ENCODE data around the gene TRAF7. TPM values are rescaled to one million over a fixed set of nuclear protein-coding genes. Genes with fewer than 3 reads are reported as not detected.

The TRAF7 gene
- total and polyA plus RNA-seq, 2 of the 13 experiments (the other 11 are each of a cell fraction or from before 2014, with no cell fraction given) = 47.9 to 65.6 TPM

- ATAC-seq = no peak
- intact Hi-C loops (cut with micrococcal nuclease; ENCODE audit: unreplicated experiment) (no loop called here), in situ Hi-C loops (cut with HindIII; ENCODE audit: extremely low pct_ligation_motif_present, low pct_unique_long_range_greater_than_20kb) (no loop called here)
- peak overlapping the region; percentile 95 for H3K4me2 ChIP-seq (ENCODE audit: low read depth, low read length)
- ChIA-PET POLR2A (interaction anchor here (0.5 to 3.0 kb wide), 16 partner anchors 9 to 375 kb away, joined by 3 to 26 read pairs (median 4); partner anchors contain the start of genes ATP6V0C, E4F1, ECI1 and MLST8), CTCF (ENCODE audit: low intra/inter-chr PET ratio, low total read pairs) (no interaction called here)
- H3K4me1 ChIP-seq (ENCODE audit: insufficient read depth, low read length) = peaks cover 65% of the 10 kb centered on the region
- BruUV-seq (replicated peaks) = no TSS peak
- 0 out of 2 replicates have a peak, but pooled peaks cover 3% of the 10 kb centered on the region for H4K20me1 ChIP-seq (ENCODE audit: insufficient read depth, low read length)
- peaks cover 2 to 7% of the 10 kb centered on the region in 2 experiments; a peak in 2 of 5 replicates for H3K36me3 ChIP-seq (replicated peaks in 1 of 2; ENCODE audit: control insufficient read depth in 1 of 2, insufficient read depth in 2 of 2, low read length in 2 of 2)
- H3K9me3 ChIP-seq (ENCODE audit: low read length) = no peaks in the 10 kb centered on the region
- DNase-seq (ENCODE audit: low spot score) = no peak
- FAIRE-seq = no peak
- peak overlapping the region; percentile 85 for H3K27ac ChIP-seq (ENCODE audit: extremely low read length, insufficient read depth, low read length)
- peaks cover 20% of the 10 kb centered on the region for H3K79me2 ChIP-seq (ENCODE audit: insufficient read depth, low read length)
- no peaks in the 10 kb centered on the region; a peak in 1 of 5 replicates for H3K27me3 ChIP-seq (ENCODE audit: control insufficient read depth in 1 of 2, insufficient read depth in 2 of 2, low read length in 2 of 2)
- 3% methylated on average over 17 of the region's 98 CpGs for WGBS (ENCODE audit: low lambda C conversion rate)
- H3K4me3 ChIP-seq (replicated peaks in 1 of 3; ENCODE audit: insufficient read depth in 1 of 3, low read depth in 2 of 3, low read length in 3 of 3) = peak overlapping the region; percentile 63 to 89 (median 69)
- no peak overlapping the region for H2AFZ ChIP-seq (ENCODE audit: low read length)
- peak overlapping the region; percentile 95 for H3K9ac ChIP-seq (ENCODE audit: insufficient read depth, low read depth, low read length)
- TF ChIP-seq BRD4 (CRISPR knock-in tag; IDR thresholded peaks at IDR 0.05) = 0 out of 2 replicates have a peak, but pooled peaks have one; percentile 47
- peak; percentile 29; the same call in 1 of the 2 replicates for TF ChIP-seq ZNF777 (CRISPR knock-in tag; IDR thresholded peaks at IDR 0.05)
- peak; percentile 44; the same call in 1 of the 2 replicates for TF ChIP-seq RAD21 (CRISPR knock-in tag; IDR thresholded peaks at IDR 0.05)
- no peak for TF ChIP-seq CBX2 (IDR thresholded peaks at IDR 0.05; ENCODE audit: low read depth, low read length)
- no peak for TF ChIP-seq CBX2 (CRISPR knock-in tag; IDR thresholded peaks at IDR 0.05; ENCODE audit: low read depth)
- 0 out of 2 replicates have a peak, but pooled peaks have one; percentile 4 for TF ChIP-seq PRMT3 (CRISPR knock-in tag; IDR thresholded peaks at IDR 0.05; ENCODE audit: borderline replicate concordance, low read depth)
- no peak for TF ChIP-seq SKI (IDR thresholded peaks at IDR 0.05; ENCODE audit: partially characterized antibody)
- peak; percentile 62 for TF ChIP-seq YY1 (IDR thresholded peaks at IDR 0.05; ENCODE audit: insufficient read depth, insufficient replicate concordance, low read depth, low read length)
- peak; percentile 63 for TF ChIP-seq AGO2 (optimal IDR thresholded peaks at IDR 0.05; ENCODE audit: low read depth, low read length)
- peak; percentile 56; the same call in 1 of the 2 replicates for TF ChIP-seq CHCHD3 (CRISPR knock-in tag; IDR thresholded peaks at IDR 0.05)
- no peak for TF ChIP-seq GPN1 (CRISPR knock-in tag; IDR thresholded peaks at IDR 0.05; ENCODE audit: borderline replicate concordance)
- TF ChIP-seq SAP130 (CRISPR knock-in tag; IDR thresholded peaks at IDR 0.05; ENCODE audit: low read depth) = peak; percentile 6
- TF ChIP-seq ZSCAN21 (CRISPR knock-in tag; IDR thresholded peaks at IDR 0.05; ENCODE audit: borderline replicate concordance) = peak; percentile 28; the same call in 1 of the 2 replicates
- peak; percentile 32; the same call in 1 of the 2 replicates for TF ChIP-seq PHF8 (CRISPR knock-in tag; IDR thresholded peaks at IDR 0.05)
- TF ChIP-seq ZNF609 (CRISPR knock-in tag; IDR thresholded peaks at IDR 0.05; ENCODE audit: borderline replicate concordance) = no peak
- peak; percentile 65; the same call in 1 of the 2 replicates for TF ChIP-seq SALL2 (CRISPR knock-in tag; IDR thresholded peaks at IDR 0.05)
- TF ChIP-seq ZNF224 (CRISPR knock-in tag; IDR thresholded peaks at IDR 0.05) = no peak
- TF ChIP-seq RBFOX2 (IDR thresholded peaks at IDR 0.05; ENCODE audit: low read depth, low read length) = peak; percentile 37; the same call in 1 of the 2 replicates
- peak; percentile 35; the same call in 1 of the 2 replicates for TF ChIP-seq KDM2A (CRISPR knock-in tag; IDR thresholded peaks at IDR 0.05; ENCODE audit: borderline replicate concordance, low read depth)
These were observed 58.5 kb downstream of the TRAF7 start for GRCh38 chr16:2213817-2214718.
